Measurements from ENCODE around the gene IP6K1.

IP6K1 gene

GRCh38 chr3:49674497-49674983, 111.8 kb downstream of the IP6K1 start:
- H3K9me3 ChIP-seq (ENCODE audit: control insufficient read depth, insufficient read depth, low read depth, low read length) = no peaks in the 10 kb centered on the region
- CTCF ChIA-PET = interaction anchor here (0.7 to 1.0 kb wide), 2 partner anchors 12 to 29 kb away, joined by 3 to 4 read pairs; no protein-coding TSS in a partner anchor

More at GRCh38 chr3:49674497-49674983, 111.8 kb downstream of the IP6K1 start:
- POLR2A ChIA-PET = interaction anchor here (1.3 kb wide), 1 partner anchor 135 kb away, joined by 3 read pairs; no protein-coding TSS in a partner anchor
- peak; percentile 63 for TF ChIP-seq ZBTB48 (tag by site-specific recombination; IDR thresholded peaks at IDR 0.05)
- TF ChIP-seq ELK4 (IDR thresholded peaks at IDR 0.05; ENCODE audit: borderline replicate concordance, low read depth, low read length) = peak; percentile 30; the same call in 1 of the 2 replicates
- peak; percentile 56 for TF ChIP-seq ZBTB26 (tag by site-specific recombination; optimal IDR thresholded peaks at IDR 0.05)
- no peak for TF ChIP-seq ZNF24 (tag by site-specific recombination; IDR thresholded peaks at IDR 0.05)
- peak; percentile 35 for TF ChIP-seq ZFHX2 (tag by site-specific recombination; conservative IDR thresholded peaks at IDR 0.05)
- TF ChIP-seq SCRT1 (tag by site-specific recombination; IDR thresholded peaks at IDR 0.05; ENCODE audit: borderline replicate concordance) = peak; percentile 98
- no peak for TF ChIP-seq ZNF354C (tag by site-specific recombination; IDR thresholded peaks at IDR 0.05; ENCODE audit: borderline replicate concordance, low read depth)
- TF ChIP-seq ZNF133 (tag by site-specific recombination; IDR thresholded peaks at IDR 0.05) = 0 out of 2 replicates have a peak, but pooled peaks have one; percentile 13
- peak; percentile 99 for TF ChIP-seq SCRT2 (tag by site-specific recombination; IDR thresholded peaks at IDR 0.05)
- peaks cover 0 to 43% of the 10 kb centered on the region in 2 experiments; a peak in 1 of 3 replicates for H3K36me3 ChIP-seq (ENCODE audit: control insufficient read depth in 2 of 2, insufficient read depth in 1 of 2, low read length in 2 of 2)
- peak overlapping the region; percentile 72 for H3K27ac ChIP-seq (ENCODE audit: extremely low read depth, low read depth, low read length)
- no peaks in the 10 kb centered on the region for H3K4me1 ChIP-seq (ENCODE audit: control insufficient read depth, insufficient read depth, low read length)
- peak overlapping the region; percentile 89 for H3K4me3 ChIP-seq (ENCODE audit: low read depth, low read length)
